HG03354 (cell line): ENCODE measurements around the gene MRPS31.
A peak's percentile ranks its signal among the peaks of the same experiment; 100 is the strongest.

ENCODE experiments used
- ATAC-seq: cut with Tn5 transposase; IDR thresholded peaks from one replicate; pipeline ENCODE4 v1.9.1; 2021; ENCODE audit warnings: mild to moderate bottlenecking; ENCODE audit not compliant: unreplicated experiment, poor library complexity, severe bottlenecking

MRPS31 gene

DNA sequence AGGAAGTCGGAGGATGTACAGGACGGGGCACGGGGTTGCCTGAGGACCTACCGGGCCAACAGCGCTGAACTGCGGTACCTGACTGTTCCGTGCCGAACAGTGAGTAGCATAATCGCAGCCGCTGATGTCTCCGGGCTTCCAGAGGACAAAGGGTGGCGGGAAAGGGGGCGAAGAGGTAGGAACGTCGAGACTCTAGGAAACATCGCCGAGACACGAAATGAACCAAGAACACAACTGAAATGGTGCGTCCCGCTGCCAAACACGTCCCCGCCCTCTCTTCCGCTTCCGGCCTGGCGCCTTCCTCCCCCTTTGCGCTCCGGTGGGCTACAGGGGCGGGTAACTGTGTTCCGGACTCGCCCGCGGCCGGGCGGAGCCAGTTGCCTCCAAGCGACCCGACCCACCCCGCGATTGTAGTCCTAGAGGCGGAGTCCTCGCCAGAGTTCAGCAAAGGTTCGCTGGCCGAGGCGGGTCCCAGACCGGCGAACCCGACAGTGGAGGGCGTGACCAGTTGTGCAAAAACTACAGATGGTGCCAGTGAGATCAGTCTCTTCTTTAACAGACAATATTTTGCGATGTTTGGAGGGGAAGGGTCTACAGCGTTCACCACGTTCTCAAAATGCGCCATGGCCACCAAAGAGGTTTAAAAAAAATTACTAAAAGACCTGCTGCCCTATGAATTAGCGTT is at the start of gene MRPS31:
Gene MRPS31 (minus strand): TSS at position 257 of the 685 bp plus-strand sequence. CDS start 54 bp downstream, at position 203.
- ATAC-seq, result peak; percentile 97

DNA sequence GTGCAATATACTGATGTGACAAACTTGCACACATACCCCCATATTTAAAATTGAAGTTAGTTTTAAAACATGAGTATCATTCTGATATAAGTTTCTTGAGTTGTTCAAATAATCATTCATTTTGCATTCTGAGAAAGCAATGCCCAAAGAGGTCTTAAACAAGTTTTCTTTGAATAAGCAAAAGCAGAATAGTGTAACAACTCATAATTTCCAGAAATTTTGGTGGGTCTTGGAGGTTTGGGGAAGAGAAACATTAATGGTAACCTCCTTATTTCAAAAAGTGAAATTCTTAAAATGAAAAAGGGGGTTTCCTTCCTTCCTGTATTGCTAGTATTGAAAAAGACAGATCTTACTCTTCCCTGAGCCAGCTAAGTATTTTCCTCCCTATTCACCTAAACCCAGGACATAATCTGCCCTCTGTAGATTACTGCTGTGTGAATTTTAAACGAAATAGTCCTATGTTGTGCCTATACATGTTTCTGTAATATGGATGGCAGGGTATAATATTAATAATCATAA is 48.9 kb upstream of the MRPS31 start:
- ATAC-seq, result no peak

DNA sequence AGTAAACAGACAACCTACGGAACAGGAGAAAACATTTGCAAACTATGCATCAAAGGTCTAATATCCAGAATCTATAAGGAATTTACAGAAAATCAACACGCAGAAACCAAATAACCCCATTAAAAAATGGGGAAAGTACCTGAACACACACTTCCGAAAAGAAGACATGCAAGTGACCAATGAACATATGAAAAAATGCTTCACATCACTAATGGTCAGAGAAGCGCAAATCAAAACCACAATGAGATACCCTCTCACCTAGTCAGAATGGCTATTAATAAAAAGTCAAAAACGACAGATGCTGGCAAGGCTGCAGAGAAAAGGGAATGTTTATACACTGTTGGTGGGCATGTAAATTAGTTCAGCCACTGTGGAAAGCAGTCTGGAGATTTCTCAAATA is 47.9 kb upstream of the MRPS31 start:
- ATAC-seq, result no peak

DNA sequence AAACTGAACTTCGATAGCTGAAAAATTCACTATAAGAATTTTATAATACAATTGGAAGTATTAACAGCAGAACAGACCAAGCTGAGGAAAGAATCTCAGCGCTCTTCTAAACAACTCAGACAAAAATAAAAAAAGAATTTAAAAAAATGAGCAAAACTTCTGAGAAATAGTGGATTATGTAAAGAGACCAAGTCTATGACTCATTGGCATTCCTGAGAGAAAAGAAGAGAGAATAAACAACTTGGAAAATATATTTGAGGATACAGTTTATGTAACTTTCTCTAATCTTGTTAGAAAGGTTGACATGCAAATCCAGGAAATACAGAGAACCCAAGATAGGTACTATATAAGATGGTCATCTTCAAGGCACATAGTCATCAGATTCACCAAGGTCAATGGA is 43.8 kb upstream of the MRPS31 start:
- no peak for ATAC-seq

DNA sequence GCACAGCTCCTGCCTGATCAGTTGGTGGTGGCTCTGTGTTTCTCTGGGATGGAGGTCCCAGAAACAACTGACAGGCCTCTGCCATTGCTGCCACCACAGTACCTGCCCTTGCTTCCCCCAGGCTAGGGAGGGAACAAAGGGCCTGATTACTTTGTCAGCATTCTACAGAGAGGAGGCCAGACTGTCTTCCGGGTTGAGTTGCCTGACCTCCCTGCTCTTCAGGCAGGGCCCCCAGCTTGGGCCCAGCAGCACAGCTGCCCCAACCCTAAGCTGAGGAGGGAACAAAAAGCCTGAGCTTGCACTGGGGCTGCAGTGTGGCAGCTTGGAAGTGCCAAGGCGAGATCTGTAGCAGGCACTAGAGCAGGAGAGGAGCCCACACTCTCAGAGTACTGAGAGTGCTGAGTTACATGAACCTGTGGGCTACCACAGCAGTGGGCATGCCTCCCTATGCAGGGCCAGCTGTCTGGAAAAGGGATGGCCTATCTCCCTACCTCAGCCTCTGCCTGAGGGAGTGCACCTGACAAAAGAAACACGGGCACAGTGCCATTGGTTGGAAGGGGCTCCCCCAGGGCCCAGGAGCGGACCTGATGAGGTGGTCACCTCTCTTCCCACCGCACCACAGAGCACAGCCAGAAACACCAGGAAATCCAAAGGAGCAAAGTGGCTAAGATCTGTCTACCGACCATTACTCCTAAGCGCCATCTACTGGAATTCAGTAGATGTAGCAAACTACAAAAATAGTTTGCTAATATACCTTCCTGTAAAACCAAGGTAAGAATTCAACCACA is 42.9 kb upstream of the MRPS31 start:
- ATAC-seq, result no peak

DNA sequence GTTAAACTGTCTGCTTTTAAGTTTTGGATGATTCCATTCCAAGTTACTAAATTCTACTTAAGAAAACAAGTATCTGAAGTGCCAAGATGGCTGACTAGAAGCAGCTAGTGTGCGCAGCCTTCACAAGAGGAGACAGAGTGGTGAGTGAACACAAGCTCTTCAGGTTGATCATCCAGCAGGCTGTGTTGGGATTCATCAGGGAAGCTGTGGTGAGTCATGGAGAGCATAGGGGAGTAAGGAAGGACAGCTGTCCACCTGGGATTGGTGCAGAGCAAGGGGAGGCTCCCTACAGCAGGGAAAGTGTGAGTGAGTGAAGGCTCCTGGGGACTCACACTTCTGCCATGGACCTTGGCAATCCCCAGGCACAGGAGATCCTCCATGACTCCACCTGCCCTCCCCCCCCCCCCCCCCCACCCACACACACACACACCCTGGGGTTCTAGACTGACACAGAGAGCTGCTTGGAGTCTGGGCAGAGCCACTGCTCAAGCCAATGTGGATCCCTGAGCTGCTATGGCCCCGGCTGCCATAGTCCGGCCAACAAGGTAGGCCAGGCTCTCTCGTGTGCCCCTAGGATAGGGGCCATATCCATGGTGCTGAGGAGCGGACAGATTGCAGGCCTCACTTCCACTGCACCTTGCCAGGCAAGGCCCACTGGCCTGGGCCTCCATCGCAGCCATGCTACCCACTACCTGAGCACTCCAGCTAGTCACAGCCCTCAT is 41.9 kb upstream of the MRPS31 start:
- no peak for ATAC-seq

DNA sequence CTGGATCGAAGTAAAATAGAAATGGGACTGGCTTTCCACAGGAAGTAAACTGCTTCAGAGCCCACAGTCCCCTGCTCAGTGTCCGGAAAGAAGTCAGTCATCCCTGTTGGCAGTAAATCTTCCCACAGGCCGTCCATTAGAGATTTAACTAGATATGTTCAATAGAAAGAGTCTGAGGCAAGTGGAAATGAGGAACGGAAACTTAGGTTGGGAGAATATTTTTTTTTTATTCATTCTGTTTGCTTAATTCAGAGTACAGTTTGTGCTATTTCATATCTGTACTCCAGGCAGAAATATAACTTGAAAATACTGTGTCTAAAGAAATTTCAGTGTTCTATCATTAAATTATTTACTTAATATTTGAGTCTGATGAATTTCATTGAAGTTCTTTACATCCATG is 41.1 kb upstream of the MRPS31 start:
- no peak for ATAC-seq

DNA sequence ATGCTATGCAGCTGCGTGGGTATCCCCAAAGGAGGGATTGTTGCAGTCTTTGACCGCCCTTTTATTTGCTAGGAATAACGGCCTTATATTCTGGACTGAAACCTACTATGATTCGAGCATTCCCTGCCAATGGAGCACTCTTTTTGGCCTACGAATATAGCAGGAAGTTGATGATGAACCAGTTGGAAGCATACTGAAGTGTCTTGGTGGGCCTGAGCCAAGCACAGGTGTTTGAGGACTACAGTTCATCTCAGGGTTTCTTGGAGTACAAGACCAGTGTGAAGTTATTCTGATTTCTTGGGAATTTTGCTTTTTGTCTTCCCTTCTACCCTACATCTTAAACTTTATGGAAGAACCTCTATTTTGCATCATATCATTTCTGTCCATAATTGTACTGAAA is 38.5 kb upstream of the MRPS31 start:
- no peak for ATAC-seq

DNA sequence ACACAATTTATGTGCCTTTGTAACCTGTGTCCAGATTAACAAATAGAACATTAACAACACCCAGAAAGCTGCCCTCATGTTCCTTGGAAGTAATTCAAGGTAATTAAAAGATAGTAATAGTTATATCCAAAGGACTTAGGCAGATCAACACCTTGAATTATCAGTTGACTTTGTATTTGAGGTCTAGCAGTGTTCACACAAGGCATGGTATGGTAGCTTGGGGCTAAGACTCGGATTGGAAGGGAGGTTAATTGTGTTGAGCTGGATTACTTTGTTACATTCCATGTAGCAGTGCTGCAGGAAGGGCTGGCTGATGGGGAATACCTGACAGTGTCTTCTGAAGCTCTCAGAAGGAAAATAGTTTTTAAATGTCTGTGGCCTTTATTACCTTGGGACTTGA is 35.3 kb upstream of the MRPS31 start:
- ATAC-seq, result no peak

DNA sequence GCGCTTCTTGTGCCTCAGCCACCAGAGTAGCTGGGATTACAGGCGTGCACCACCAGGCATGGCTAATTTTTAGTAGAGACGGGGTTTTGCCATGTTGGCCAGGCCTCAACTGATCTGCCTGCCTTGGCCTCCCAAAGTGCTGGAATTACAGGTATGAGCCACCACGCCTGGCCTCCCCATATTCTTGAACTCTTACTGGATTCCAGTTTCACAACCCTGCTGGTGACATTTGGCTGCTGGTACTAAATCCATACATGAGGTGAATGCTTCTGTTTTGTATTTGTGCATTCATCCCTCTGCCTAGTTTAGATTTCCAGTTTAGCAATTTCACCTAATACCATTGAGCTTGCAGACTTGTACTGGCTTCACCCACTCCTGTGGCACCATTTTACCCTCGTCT is 32.3 kb upstream of the MRPS31 start:
- ATAC-seq, result no peak

DNA sequence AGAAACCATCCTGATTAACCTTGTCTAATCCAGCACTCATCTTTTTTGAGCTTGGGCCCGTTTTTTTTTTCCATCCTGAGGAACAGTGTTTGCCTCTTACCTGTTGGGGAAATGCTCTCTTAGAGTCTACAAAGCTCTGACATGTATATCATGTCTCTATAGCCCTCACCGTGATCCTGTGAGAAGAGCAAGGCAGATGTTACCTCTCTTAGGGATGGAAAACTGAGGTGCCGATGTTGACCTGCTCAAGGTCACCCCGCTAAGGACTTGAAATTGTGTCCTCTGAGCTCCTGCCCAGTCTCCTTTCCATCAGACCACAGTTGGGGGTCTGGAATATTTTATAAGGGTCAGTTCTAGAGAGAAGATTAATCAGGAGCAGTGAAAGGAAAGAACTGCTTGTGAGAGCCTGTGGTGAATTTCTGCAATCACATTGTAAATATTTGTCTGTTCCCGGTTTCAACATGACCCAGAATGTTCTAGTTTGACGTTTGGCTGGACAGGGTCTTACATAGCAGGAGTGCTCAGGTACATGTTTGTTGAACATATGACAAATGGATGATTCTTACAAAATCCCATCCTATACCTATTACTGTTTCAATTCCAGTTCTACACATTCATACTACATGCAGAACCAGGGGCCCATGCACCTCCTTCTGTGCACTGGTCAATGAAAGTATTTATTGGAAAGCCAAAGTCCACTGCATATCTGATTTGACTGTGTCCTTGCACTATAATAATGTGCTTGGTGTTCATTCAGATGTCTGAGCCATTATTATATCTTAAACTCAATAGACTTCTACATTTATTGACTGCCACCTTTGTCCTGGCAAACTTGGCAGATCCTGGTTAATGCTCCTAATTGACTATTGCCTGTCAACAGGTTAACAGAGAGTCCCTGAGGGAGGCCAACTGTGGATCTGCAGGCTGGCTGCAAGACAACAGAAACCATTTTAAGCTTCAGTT is 30.5 kb upstream of the MRPS31 start:
- no peak for ATAC-seq

DNA sequence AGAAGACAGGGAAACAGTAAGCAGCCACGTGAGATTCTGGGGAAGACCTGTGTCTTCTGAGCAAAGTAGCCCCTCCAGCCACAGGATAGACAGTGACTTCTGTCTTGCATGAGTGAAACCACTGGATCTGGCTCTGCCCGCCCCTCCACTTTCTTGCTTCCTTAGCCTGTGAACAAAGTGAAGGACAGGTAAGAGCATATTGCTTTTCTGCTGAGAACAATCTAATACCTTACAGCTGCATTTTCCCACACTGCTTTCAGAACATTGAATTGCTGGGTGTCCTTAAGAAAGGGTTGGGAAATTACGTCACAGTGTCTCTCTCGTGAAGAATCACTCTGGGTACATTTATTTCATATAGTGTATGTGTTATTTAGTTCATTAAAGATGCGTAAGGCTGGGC is 29.6 kb upstream of the MRPS31 start:
- ATAC-seq, result no peak

DNA sequence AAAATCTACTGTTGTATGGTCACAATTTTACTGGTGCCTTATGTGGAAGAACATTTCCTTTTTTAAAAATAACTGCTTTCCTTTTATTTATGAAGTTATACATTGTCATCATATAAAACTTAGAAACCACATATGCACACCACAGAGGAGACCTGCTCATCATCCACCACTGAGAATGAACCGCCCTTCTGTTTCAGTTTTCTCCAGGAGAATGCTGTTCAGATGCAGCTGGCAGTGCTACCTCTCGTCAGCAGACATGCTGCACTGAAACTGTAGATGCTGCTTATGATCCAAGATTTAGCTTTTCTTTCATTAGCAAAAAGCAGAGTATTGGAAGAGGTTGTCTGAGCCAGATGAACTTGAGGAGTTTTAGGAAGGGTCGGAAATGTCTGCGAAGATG is 28.5 kb upstream of the MRPS31 start:
- no peak for ATAC-seq

DNA sequence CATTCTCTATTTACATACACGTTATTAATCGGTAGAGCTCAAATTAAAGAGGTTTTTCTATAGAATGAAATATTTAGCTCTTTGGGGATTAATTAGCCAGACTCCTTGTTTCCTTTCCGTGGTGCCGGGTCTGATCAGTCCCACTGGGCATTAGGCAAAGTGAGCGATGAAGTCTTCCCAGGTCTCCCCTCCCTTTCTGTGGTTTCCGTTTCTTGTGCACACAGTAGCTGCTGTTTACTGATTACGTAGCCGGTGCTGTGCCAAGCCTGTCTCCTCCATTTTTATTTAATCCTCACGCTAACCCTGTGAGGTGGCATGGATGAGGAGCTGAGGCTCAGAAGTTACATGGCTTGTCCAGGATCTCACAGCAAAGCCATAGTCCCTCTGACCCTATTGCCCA is 27.4 kb upstream of the MRPS31 start:
- no peak for ATAC-seq

DNA sequence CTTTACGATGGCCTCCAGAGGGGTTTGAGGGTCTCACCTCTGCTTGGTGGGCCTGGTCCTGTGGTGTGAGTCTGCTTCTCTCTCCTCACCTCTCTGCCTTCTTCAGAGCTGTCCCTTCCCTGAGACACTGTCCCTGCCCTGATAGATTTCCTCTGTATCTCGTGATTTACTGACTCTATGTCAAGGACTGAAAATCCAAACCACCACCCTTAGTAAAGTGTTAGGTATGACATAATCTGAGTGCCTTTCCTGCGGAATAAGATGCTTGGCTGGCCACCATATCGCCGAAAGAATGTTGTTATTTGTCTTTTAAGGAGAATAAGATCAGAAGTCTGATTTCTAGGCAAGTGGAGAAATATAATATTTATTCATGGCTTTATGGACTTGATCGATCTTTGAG is 25.7 kb upstream of the MRPS31 start:
- no peak for ATAC-seq

DNA sequence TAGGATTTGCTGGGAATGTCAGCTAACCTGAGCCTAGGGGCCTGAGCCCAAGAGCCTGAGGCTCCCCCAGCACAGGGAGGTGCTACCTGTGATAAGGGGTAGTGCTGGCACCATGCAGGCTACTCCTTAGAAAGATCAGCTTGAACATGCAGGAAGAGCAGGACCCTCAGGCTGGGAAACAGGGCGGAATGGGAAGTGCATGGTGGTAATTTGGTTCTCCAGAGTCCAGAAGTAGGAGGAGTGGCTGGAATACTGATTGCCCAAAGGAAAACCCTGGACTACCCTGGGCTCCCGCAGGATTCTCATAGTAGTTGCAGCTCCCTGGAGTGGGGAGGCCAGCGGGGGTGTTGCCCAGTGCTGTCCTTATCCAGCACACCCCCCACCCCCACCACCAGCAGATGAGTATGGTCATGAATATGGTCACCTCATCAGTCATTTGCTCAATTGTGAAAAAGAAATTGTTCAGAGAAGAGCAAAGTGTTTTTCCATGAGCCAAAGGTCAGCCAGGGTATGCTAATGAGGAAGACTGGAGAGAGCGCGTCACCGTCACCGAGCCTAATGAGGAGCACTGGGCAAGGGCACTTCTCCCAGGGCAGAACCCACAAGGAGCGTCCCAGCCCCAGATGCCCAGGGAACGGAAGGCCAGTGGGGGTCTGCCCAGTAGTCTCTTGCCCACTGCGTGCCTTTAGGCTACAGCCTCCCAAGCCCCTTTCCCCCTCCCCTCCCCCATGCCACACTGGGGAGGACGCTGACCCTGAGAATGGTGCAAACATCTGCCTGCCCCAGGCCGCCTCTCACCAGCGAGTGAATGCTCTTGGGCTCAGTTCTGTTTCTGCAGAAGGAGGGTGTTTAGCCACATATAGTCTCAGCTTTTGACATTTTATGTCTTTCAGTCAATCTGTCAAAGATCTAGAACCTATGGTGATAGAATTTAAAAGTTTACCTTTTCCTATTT is 23.7 kb upstream of the MRPS31 start:
- ATAC-seq, result no peak

DNA sequence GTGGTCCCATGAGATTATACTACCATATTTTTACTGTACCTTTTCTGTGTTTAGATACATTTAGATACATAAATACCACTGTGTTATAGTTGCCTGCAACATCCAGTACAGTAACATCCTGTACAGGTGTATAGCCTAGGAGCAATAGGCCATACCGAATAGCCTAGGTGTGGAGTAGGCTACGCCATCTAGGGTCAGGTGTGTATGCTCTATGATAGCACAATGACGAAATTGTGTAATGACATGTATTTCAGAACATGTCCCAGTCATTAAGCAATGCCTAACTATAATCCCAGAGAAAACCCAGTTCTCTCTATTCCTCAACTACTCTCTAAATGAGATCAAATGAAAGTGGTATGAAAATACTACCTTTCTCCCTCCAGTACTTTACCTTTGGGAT is 22.3 kb upstream of the MRPS31 start:
- ATAC-seq, result no peak

DNA sequence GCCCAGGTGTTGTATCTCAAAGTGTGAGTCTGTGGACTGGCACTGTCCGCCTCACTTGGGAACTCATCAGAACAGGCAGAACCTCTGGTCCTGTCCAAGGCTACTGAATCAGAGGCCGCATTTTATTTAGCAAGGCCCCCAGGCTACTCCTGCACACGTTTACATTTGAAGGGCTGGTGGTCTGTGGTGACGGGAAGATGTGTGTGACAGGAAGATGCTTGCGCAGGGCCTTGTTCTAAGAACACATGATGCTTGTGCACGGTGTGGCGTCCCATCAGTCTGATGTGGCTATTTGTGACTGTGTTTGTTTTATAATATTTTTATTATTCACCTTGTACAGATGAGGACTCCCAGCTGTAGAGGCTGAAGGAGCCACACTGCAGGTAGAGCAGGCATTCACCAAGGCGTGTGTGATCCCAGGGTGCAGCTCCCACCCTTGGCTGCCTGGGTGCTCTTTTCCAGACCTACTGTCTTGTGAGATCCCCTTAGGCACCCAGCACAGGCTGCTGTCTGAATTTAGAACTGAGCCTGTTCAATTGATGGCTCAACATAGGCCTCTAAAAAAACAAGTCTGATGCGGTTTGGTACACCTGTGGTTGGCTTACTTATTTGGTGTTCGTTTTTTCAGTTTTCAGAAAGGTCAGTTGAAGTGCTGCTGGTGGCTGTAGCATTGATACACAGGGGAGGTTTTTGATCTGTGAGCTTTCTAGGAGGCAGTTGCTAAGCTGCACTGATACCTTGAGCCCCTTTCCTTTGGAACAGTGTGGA is 21.5 kb upstream of the MRPS31 start:
- ATAC-seq, result no peak
